Vagina (tissue), 2 donors: ENCODE results near the gene ASAP2. TPM values are rescaled to one million over a fixed set of nuclear protein-coding genes. Genes with fewer than 3 reads are reported as not detected.

ENCODE experiments used
- DNase-seq, 2 donors: peaks; one replicate each; pipeline ENCODE4 v3.0.0-alpha.2; 2017; ENCODE audit errors: extremely low spot score in 2 of 2
- H3K27ac ChIP-seq: fragments of 200-600 bp; sonication (generic); one replicate; pipeline ENCODE4 v1.5.1; 2019
- H3K27me3 ChIP-seq: fragments of 200-600 bp; sonication (generic); one replicate; pipeline ENCODE4 v1.5.1; 2019
- H3K36me3 ChIP-seq, 2 donors: fragments of 200-600 bp; sonication (generic); one replicate each; pipeline ENCODE4 v1.5.1; 2017 to 2019
- H3K4me1 ChIP-seq: fragments of 200-600 bp; sonication (generic); one replicate; pipeline ENCODE4 v1.5.1; 2019
- H3K4me3 ChIP-seq, 2 donors: fragments of 200-600 bp; sonication (generic); 1 replicate in 1 of 2; 2 replicates in 1 of 2; pipeline ENCODE4 v1.5.1; 2016 to 2019
- H3K9me3 ChIP-seq: fragments of 200-600 bp; sonication (generic); one replicate; pipeline ENCODE4 v1.5.1; 2019
- CTCF ChIP-seq, 3 experiments: fragments of 450-650 bp in 2 of 3; fragments of 200-600 bp in 1 of 3; sonication (generic) in 1 of 3; IDR thresholded peaks; one replicate each; pipeline ENCODE4 v1.5.1; 2017 to 2019; ENCODE audit warnings: antibody characterized with exemption in 3 of 3, mild to moderate bottlenecking in 2 of 3, moderate library complexity in 2 of 3
- POLR2A ChIP-seq, 2 donors: fragments of 450-650 bp; IDR thresholded peaks; one replicate each; pipeline ENCODE4 v1.6.1; 2017; ENCODE audit warnings: antibody characterized with exemption in 2 of 2, mild to moderate bottlenecking in 2 of 2, moderate library complexity in 2 of 2
- POLR2AphosphoS5 ChIP-seq, 2 donors: sonication (generic); formaldehyde crosslinking; IDR thresholded peaks; one replicate each; pipeline ENCODE4 v1.9.0; 2017; ENCODE audit warnings: antibody characterized with exemption in 2 of 2, mild to moderate bottlenecking in 2 of 2, low read depth in 1 of 2; ENCODE audit not compliant: insufficient read depth in 1 of 2
- intact Hi-C: fragments of 100-400 bp; cut with DNase I; formaldehyde crosslinking; loops from one replicate; pipeline ENCODE4 v1.15.1; 2023
- total RNA-seq: library from RNA; depleted of rRNA; stranded (reverse); fragments of >200 nt; gene quantifications from one replicate; pipeline ENCODE4 v1.2.3, GENCODE V29; 2016

ASAP2 gene
- total RNA-seq, 1 donor from 2014 or later, result 36.3 TPM

DNA sequence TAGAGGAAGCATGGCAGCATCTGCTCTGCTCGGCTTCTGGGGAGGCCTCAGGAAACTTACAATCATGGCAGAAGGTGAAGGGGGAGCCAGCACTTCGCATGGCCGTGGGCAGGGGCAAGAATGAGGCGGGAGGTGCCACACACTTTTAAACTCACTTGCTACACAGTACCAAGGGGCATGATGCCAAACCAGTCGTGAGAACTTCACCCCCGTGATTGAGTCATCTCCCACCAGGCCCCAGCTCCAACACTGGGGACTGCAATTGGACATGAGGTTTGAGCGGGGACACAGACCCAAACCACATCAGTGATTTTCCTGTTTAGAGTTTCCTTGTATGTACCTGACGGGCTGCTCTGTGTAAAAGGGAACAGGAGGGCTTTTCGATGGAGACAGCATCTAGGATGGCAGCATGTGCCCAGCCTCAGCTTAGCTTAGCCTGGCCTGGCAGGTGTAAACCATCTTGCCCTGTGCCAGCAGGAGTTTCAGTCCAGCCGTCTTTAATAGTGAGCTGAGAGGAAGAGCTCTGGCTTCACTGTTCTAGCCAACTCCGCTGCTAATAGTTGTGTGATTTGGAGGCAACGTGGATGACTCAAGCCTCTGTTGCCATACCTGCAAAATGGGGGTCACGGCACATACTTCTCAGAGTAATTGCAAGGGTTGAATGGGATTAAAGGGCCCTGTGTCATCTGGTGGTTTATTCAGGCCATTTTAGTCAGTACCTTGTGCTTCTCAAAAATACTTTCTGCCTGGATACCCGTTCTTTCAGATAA, 101.8 kb downstream of the ASAP2 start:
- Histone ChIP-seq H3K27me3 (no peaks in the 10 kb centered on the region), H3K9me3 (no peaks in the 10 kb centered on the region), H3K27ac (peak overlapping the region; percentile 89), H3K4me3 (no peak overlapping the region), H3K36me3 (no peaks in the 10 kb centered on the region), H3K4me1 (peaks cover 57% of the 10 kb centered on the region)
- no peak for DNase-seq
- intact Hi-C loops, result no loop called here
- TF ChIP-seq CTCF (IDR thresholded peaks at IDR 0.05) (no peak), POLR2AphosphoS5 (IDR thresholded peaks at IDR 0.05; ENCODE audit: insufficient read depth in 1 of 2, low read depth in 1 of 2) (no peak), POLR2A (IDR thresholded peaks at IDR 0.05) (no peak)

DNA sequence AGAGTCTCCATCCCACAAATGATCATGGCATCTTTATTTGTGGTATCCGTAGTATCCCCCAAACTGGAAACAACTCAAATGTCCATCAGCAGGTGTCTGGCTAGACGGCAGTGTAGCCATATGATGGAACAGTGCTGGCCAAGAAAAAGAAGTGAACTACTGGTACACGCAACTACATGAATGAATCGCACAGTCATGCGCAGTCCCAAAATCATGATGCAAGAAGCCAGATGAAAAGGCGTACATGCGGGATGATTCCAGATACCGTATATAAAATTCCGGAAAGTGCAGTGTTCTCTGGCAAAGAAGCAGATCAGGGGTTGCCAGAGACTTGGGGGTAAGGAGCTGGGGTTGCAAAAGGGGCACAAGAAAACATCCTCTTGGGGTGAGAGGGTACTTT, 102.5 kb downstream of the ASAP2 start:
- H3K4me3 ChIP-seq, result no peak overlapping the region
- H3K27ac ChIP-seq, result peak overlapping the region; percentile 89
- no peaks in the 10 kb centered on the region for H3K36me3 ChIP-seq
- H3K9me3 ChIP-seq, result no peaks in the 10 kb centered on the region
- peaks cover 57% of the 10 kb centered on the region for H3K4me1 ChIP-seq
- no peak for TF ChIP-seq POLR2AphosphoS5 (IDR thresholded peaks at IDR 0.05; ENCODE audit: insufficient read depth in 1 of 2, low read depth in 1 of 2)
- TF ChIP-seq CTCF (IDR thresholded peaks at IDR 0.05), result no peak
- TF ChIP-seq POLR2A (IDR thresholded peaks at IDR 0.05), result no peak
- H3K27me3 ChIP-seq, result no peaks in the 10 kb centered on the region
- DNase-seq, result no peak
- intact Hi-C loops, result no loop called here

DNA sequence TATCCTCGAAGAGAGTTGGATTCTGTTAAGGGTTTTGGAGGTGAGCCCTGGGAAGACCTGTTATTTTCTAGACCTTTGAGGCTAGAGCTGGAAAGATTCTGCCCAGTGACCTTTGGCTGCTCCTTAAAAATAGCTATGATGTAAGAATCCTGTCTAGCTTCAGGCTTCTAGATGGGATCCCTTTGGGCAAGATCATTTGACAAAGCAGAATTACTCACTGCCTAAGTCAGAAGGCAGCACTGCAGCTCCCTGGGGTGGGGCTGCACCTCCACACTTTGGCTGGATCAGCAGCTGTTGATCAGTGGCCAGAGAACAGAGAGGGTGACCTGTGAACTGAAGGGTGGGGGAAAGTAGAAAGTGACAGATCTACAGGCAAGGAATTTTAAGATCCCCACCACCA, 103.8 kb downstream of the ASAP2 start:
- Histone ChIP-seq H3K36me3 (no peaks in the 10 kb centered on the region), H3K9me3 (no peaks in the 10 kb centered on the region), H3K27me3 (no peaks in the 10 kb centered on the region), H3K4me3 (no peak overlapping the region), H3K4me1 (peaks cover 57% of the 10 kb centered on the region), H3K27ac (peak overlapping the region; percentile 89)
- intact Hi-C loops, result loop anchor here (10.0 kb wide), 2 partner anchors 46 to 106 kb away; partner anchors contain the start of gene ASAP2
- TF ChIP-seq POLR2A (IDR thresholded peaks at IDR 0.05) (no peak), POLR2AphosphoS5 (IDR thresholded peaks at IDR 0.05; ENCODE audit: insufficient read depth in 1 of 2, low read depth in 1 of 2) (peak in 1 of 2 donors; percentile 87)
- DNase-seq, result no peak

DNA sequence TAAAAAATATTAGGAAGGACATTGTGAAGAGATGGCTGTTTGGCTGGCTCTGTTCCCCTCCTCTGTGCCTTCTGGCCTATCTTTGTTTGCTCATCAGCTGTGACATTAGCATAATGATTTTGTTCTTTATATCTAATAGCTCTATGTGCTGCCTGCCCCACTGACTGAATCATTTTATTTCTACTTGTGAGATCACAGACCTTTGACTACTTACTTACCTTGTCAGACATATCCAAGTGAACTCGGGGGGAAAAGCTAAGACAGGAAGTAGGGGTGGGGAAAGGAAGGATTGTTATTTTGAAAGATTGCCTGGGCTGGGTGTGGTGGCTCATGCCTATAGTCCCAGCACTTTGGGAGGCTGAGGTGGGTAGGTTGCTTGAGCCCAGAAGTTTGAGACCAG, 104.2 kb downstream of the ASAP2 start:
- DNase-seq, result no peak
- H3K27ac ChIP-seq, result peak overlapping the region; percentile 89
- intact Hi-C loops, result loop anchor here (10.0 kb wide), 2 partner anchors 46 to 106 kb away; partner anchors contain the start of gene ASAP2
- no peaks in the 10 kb centered on the region for H3K9me3 ChIP-seq
- H3K4me1 ChIP-seq, result peaks cover 57% of the 10 kb centered on the region
- TF ChIP-seq CTCF (IDR thresholded peaks at IDR 0.05) (no peak), POLR2A (IDR thresholded peaks at IDR 0.05) (no peak), POLR2AphosphoS5 (IDR thresholded peaks at IDR 0.05; ENCODE audit: insufficient read depth in 1 of 2, low read depth in 1 of 2) (no peak)
- no peak overlapping the region for H3K4me3 ChIP-seq
- no peaks in the 10 kb centered on the region for H3K27me3 ChIP-seq
- H3K36me3 ChIP-seq, result no peaks in the 10 kb centered on the region

- peaks cover 54% of the 10 kb centered on the region for H3K4me1 ChIP-seq
- intact Hi-C loops, result loop anchor here (10.0 kb wide), 2 partner anchors 47 to 107 kb away; partner anchors contain the start of gene ASAP2
- no peak for DNase-seq
Measured at GRCh38 chr2:9311488-9311887, 104.9 kb downstream of the ASAP2 start.

More at GRCh38 chr2:9311488-9311887, 104.9 kb downstream of the ASAP2 start:
- H3K9me3 ChIP-seq, result no peaks in the 10 kb centered on the region
- TF ChIP-seq CTCF (IDR thresholded peaks at IDR 0.05) (no peak), POLR2AphosphoS5 (IDR thresholded peaks at IDR 0.05; ENCODE audit: insufficient read depth in 1 of 2, low read depth in 1 of 2) (peak; percentile 55 to 57)
- no peaks in the 10 kb centered on the region for H3K36me3 ChIP-seq
- peak overlapping the region; percentile 89 for H3K27ac ChIP-seq
- no peaks in the 10 kb centered on the region for H3K27me3 ChIP-seq
- H3K4me3 ChIP-seq, result no peak overlapping the region
